Endometrium (tissue), 2 donors: ENCODE results near the gene OR6M1.

Experiments used
- FAIRE-seq: peaks from 2 replicates; lab custom pipeline; 2012; peaks lifted over from hg19 to GRCh38; lab: Jason Lieb, UNC
- donor health status: control.
- donor health status: control.

The OR6M1 gene

GRCh38 chr11:123806249-123806648 lies at the start of gene OR6M1:
OR6M1 (minus strand) TSS chr11:123806349; CDS start chr11:123806349, 0 bp downstream.
- FAIRE-seq = no peak

GRCh38 chr11:123853038-123853437 lies 46.9 kb upstream of the OR6M1 start:
- no peak for FAIRE-seq

- FAIRE-seq = no peak
These were observed 46.2 kb upstream of the OR6M1 start for GRCh38 chr11:123852321-123852720.

- no peak for FAIRE-seq
These were observed 45.0 kb upstream of the OR6M1 start for GRCh38 chr11:123851110-123851509.

- no peak for FAIRE-seq
These were observed 35.0 kb upstream of the OR6M1 start for GRCh38 chr11:123841174-123841573.

- no peak for FAIRE-seq
These were observed 33.0 kb upstream of the OR6M1 start for GRCh38 chr11:123839131-123839530.

GRCh38 chr11:123838659-123839058 lies 32.5 kb upstream of the OR6M1 start:
- FAIRE-seq = no peak

GRCh38 chr11:123838199-123838598 lies 32.0 kb upstream of the OR6M1 start:
- FAIRE-seq = no peak

- FAIRE-seq = no peak
These were observed 26.9 kb upstream of the OR6M1 start for GRCh38 chr11:123833095-123833494.

- no peak for FAIRE-seq
These were observed 23.6 kb upstream of the OR6M1 start for GRCh38 chr11:123829745-123830144.

GRCh38 chr11:123822599-123822998 lies 16.4 kb upstream of the OR6M1 start:
- FAIRE-seq = no peak

- FAIRE-seq = no peak
These were observed 15.9 kb upstream of the OR6M1 start for GRCh38 chr11:123822032-123822431.

- FAIRE-seq = no peak
These were observed 9.0 kb upstream of the OR6M1 start for GRCh38 chr11:123815122-123815521.

GRCh38 chr11:123801765-123802164 lies 4.4 kb downstream of the OR6M1 start:
- FAIRE-seq = no peak

GRCh38 chr11:123800036-123800435 lies 6.1 kb downstream of the OR6M1 start:
- FAIRE-seq = no peak

GRCh38 chr11:123799438-123799837 lies 6.7 kb downstream of the OR6M1 start:
- no peak for FAIRE-seq

- FAIRE-seq = no peak
These were observed 7.5 kb downstream of the OR6M1 start for GRCh38 chr11:123798513-123799252.

GRCh38 chr11:123798079-123798478 lies 8.1 kb downstream of the OR6M1 start:
- no peak for FAIRE-seq

GRCh38 chr11:123797541-123797940 lies 8.6 kb downstream of the OR6M1 start:
- FAIRE-seq = no peak

GRCh38 chr11:123797114-123797513 lies 9.0 kb downstream of the OR6M1 start:
- no peak for FAIRE-seq

- FAIRE-seq = no peak
These were observed 9.9 kb downstream of the OR6M1 start for GRCh38 chr11:123796226-123796625.

- no peak for FAIRE-seq
These were observed 22.6 kb downstream of the OR6M1 start for GRCh38 chr11:123783536-123783935.

- FAIRE-seq = no peak
These were observed 27.6 kb downstream of the OR6M1 start for GRCh38 chr11:123778511-123778910.
